IMR-90 (cell line): ENCODE results near the gene SLC66A2. TPM values are rescaled to one million over a fixed set of nuclear protein-coding genes. Genes with fewer than 3 reads are reported as not detected.

Source experiments
- ATAC-seq: fragments of 200-7000 bp; cut with Tn5 transposase; 2 replicates; pipeline ENCODE4 v1.9.1; 2020; ENCODE audit warnings: low read depth, mild to moderate bottlenecking, moderate library complexity
- BruUV-seq: library from RNA; stranded (reverse); fragments of 400-500 nt; replicated peaks from 2 replicates; lab custom pipeline; 2021; lab: Mats Ljungman, UMichigan
- CTCF ChIA-PET: fragments of 300-600 bp; formaldehyde crosslinking; extraction: SDS; loops from one replicate; lab custom pipeline; 2021; ENCODE audit warnings: antibody characterized with exemption; lab: Yijun Ruan, JAX
- POLR2A ChIA-PET: fragments of 300-600 bp; sonication (Branson Sonifier 250); formaldehyde crosslinking; loops from one replicate; lab custom pipeline; 2022; ENCODE audit warnings: antibody characterized with exemption; ENCODE audit not compliant: unreplicated experiment; lab: Charles Lee
- DNase-seq: peaks from one replicate; pipeline ENCODE4 v3.0.0; 2013
- H2AFZ ChIP-seq: replicated peaks from 2 replicates; pipeline ENCODE3; 2013; ENCODE audit warnings: low read length, mild to moderate bottlenecking; ENCODE audit not compliant: poor library complexity
- H2AK5ac ChIP-seq: 2 replicates; pipeline ENCODE4 v1.6.1; 2013; ENCODE audit warnings: low read depth, low read length, inconsistent platforms
- H2AK9ac ChIP-seq: replicated peaks from 2 replicates; pipeline ENCODE3; 2013; ENCODE audit warnings: mild to moderate bottlenecking, low read depth, low read length, moderate library complexity; ENCODE audit not compliant: poor library complexity
- H2BK120ac ChIP-seq: 2 replicates; pipeline ENCODE4 v1.6.1; 2013; ENCODE audit warnings: low read depth, low read length, inconsistent platforms
- H2BK15ac ChIP-seq: 3 replicates; pipeline ENCODE4 v1.6.1; 2013; ENCODE audit warnings: low read depth, low read length, inconsistent platforms
- H2BK20ac ChIP-seq: 2 replicates; pipeline ENCODE4 v1.6.1; 2013; ENCODE audit warnings: low read depth, mild to moderate bottlenecking, inconsistent platforms, low read length, moderate library complexity
- H2BK5ac ChIP-seq: 2 replicates; pipeline ENCODE4 v1.6.1; 2013; ENCODE audit warnings: mild to moderate bottlenecking, low read depth, low read length, inconsistent platforms; ENCODE audit not compliant: poor library complexity, severe bottlenecking
- H3K14ac ChIP-seq: replicated peaks from 2 replicates; pipeline ENCODE4 v1.6.1; 2013; ENCODE audit warnings: low read depth, low read length, inconsistent platforms
- H3K18ac ChIP-seq: 2 replicates; pipeline ENCODE4 v1.6.1; 2013; ENCODE audit warnings: low read depth, low read length, control low read depth
- H3K23ac ChIP-seq: 2 replicates; pipeline ENCODE4 v1.6.1; 2013; ENCODE audit warnings: low read depth, low read length, inconsistent platforms
- H3K27ac ChIP-seq: 2 replicates; pipeline ENCODE4 v1.5.1; 2013; ENCODE audit warnings: mild to moderate bottlenecking, control low read depth, low read length; ENCODE audit not compliant: insufficient read depth
- H3K27me3 ChIP-seq: 2 replicates; pipeline ENCODE4 v1.6.1; 2013; ENCODE audit warnings: low read length; ENCODE audit not compliant: control insufficient read depth, insufficient read depth
- H3K36me3 ChIP-seq: 2 replicates; pipeline ENCODE4 v1.6.1; 2013; ENCODE audit warnings: low read length, mixed read lengths; ENCODE audit not compliant: control insufficient read depth, insufficient read depth
- H3K4ac ChIP-seq: 2 replicates; pipeline ENCODE4 v1.6.1; 2013; ENCODE audit warnings: low read depth, low read length, inconsistent platforms
- H3K4me1 ChIP-seq: 2 replicates; pipeline ENCODE4 v1.6.1; 2013; ENCODE audit warnings: low read length, mixed read lengths; ENCODE audit not compliant: control insufficient read depth, insufficient read depth
- H3K4me2 ChIP-seq: 2 replicates; pipeline ENCODE4 v1.6.1; 2013; ENCODE audit warnings: low read depth, mild to moderate bottlenecking, control low read depth, low read length, moderate library complexity
- H3K4me3 ChIP-seq: 2 replicates; pipeline ENCODE4 v1.5.1; 2013; ENCODE audit warnings: low read depth, mild to moderate bottlenecking, control low read depth, low read length, moderate library complexity; ENCODE audit not compliant: insufficient read depth
- H3K56ac ChIP-seq: 2 replicates; pipeline ENCODE4 v1.6.1; 2013; ENCODE audit warnings: low read length, inconsistent platforms; ENCODE audit not compliant: insufficient read depth; ENCODE audit errors: extremely low read depth
- H3K79me1 ChIP-seq, 2 experiments: 2 replicates each; pipeline ENCODE4 v1.6.1; 2013; ENCODE audit warnings: low read length in 2 of 2, inconsistent platforms in 1 of 2, low read depth in 1 of 2
- H3K9ac ChIP-seq: 2 replicates; pipeline ENCODE4 v1.6.1; 2013; ENCODE audit warnings: low read depth, low read length, control low read depth
- H3K9me1 ChIP-seq: 2 replicates; pipeline ENCODE4 v1.6.1; 2013; ENCODE audit warnings: low read length, inconsistent platforms; ENCODE audit not compliant: insufficient read depth
- H3K9me3 ChIP-seq: 2 replicates; pipeline ENCODE4 v1.6.1; 2013; ENCODE audit warnings: low read length; ENCODE audit not compliant: control insufficient read depth, insufficient read depth
- H4K20me1 ChIP-seq: 2 replicates; pipeline ENCODE4 v1.6.1; 2013; ENCODE audit warnings: low read length, inconsistent platforms; ENCODE audit not compliant: insufficient read depth
- H4K5ac ChIP-seq: 2 replicates; pipeline ENCODE4 v1.6.1; 2013; ENCODE audit warnings: mild to moderate bottlenecking, low read depth, low read length, control low read depth
- H4K8ac ChIP-seq, 2 experiments: 2 replicates each; pipeline ENCODE4 v1.6.1; 2013; ENCODE audit warnings: low read depth in 2 of 2, low read length in 2 of 2, control low read depth in 1 of 2, inconsistent platforms in 1 of 2
- H4K91ac ChIP-seq: 2 replicates; pipeline ENCODE4 v1.6.1; 2013; ENCODE audit warnings: low read depth, low read length, inconsistent platforms; ENCODE audit not compliant: insufficient read depth
- WGBS, 2 experiments: methylation state at CpG; one replicate each; pipeline versions ENCODE4 v1.1.5 to v1.1.7; 2013; ENCODE audit warnings: missing lambda C conversion rate in 2 of 2; ENCODE audit not compliant: insufficient read length in 1 of 2; ENCODE audit errors: extremely low coverage in 2 of 2; 5-methylcytosine and 5-hydroxymethylcytosine counted together
- dilution Hi-C: fragments of 300-500 bp; cut with HindIII; formaldehyde crosslinking; loops from one replicate; pipeline ENCODE4 v1.14.3; 2018; ENCODE audit warnings: low sequenced_read_pairs; ENCODE audit not compliant: unreplicated experiment
- in situ Hi-C: fragments of 300-500 bp; cut with MboI; formaldehyde crosslinking; loops from 3 replicates; pipeline ENCODE4 v1.14.3; 2019; ENCODE audit warnings: low sequenced_read_pairs, inconsistent platforms, mixed read lengths
- intact Hi-C: fragments of 100-400 bp; cut with micrococcal nuclease; formaldehyde crosslinking; loops from 2 replicates; pipeline ENCODE4 v1.10.0; 2022
- polyA plus RNA-seq, 3 experiments: library from polyadenylated mRNA; depleted of rRNA; stranded (reverse); fragments of >200 nt; gene quantifications; 2 replicates each; pipeline ENCODE4 v1.2.3, GENCODE V29; 2012; ENCODE audit warnings: low replicate concordance in 1 of 3
- total RNA-seq: library from RNA; depleted of rRNA; stranded (reverse); fragments of >200 nt; gene quantifications from 2 replicates; pipeline ENCODE4 v1.2.3, GENCODE V29; 2012
- TF ChIP-seq, protein P1 (sequence below): conservative IDR thresholded peaks from 2 replicates; pipeline ENCODE4 v1.5.1; 2012; ENCODE audit warnings: mild to moderate bottlenecking, low read depth, low read length, improper control_type of control experiment

SLC66A2 gene
- total and polyA plus RNA-seq, 2 of the 4 experiments (the other 2 are of a cell fraction) = 17.6 to 23.5 TPM

DNA sequence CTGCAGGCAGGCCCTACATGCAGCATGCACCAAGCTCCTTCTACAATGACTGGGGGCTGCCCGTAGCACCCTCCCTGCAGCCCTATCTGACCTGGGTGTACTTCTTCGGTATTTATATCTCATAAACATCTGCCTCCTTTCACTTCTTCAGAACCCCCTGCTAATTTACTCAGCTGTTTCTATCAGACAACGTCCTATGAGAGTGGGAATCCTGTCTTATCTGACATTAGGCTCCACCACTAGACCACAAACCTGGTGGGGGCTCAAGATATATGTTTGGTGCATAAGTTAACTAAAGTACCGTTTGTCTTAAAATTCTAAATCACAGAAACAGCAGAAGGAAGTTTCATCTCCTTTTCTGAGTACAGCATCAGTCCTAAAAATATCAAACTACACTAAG lies 23.6 kb upstream of the SLC66A2 start:
- H2AFZ ChIP-seq = no peak overlapping the region
- H3K14ac ChIP-seq = no peak overlapping the region
- H3K79me1 ChIP-seq = peaks cover 29 to 76% of the 10 kb centered on the region in 2 experiments
- H2AK5ac ChIP-seq = no peak overlapping the region
- H3K36me3 ChIP-seq = peaks cover 38% of the 10 kb centered on the region
- POLR2A ChIA-PET = no interaction called here
- H2AK9ac ChIP-seq = no peak overlapping the region
- dilution Hi-C loops (no loop called here), in situ Hi-C loops (no loop called here), intact Hi-C loops (no loop called here)
- H2BK20ac ChIP-seq = no peak overlapping the region
- no peaks in the 10 kb centered on the region for H3K9me3 ChIP-seq
- H4K91ac ChIP-seq = no peak overlapping the region
- H3K9ac ChIP-seq = no peak overlapping the region
- no peak overlapping the region for H3K23ac ChIP-seq
- peaks cover 53% of the 10 kb centered on the region for H4K20me1 ChIP-seq
- H2BK5ac ChIP-seq = no peak overlapping the region
- no peak overlapping the region for H3K56ac ChIP-seq
- H3K4ac ChIP-seq = no peak overlapping the region
- peaks cover 2% of the 10 kb centered on the region; the same call in 1 of the 2 replicates for H3K4me1 ChIP-seq
- no TSS peak for BruUV-seq
- no peak overlapping the region for H2BK120ac ChIP-seq
- H3K18ac ChIP-seq = no peak overlapping the region
- no peak overlapping the region for H3K4me3 ChIP-seq
- peaks cover 4% of the 10 kb centered on the region; the same call in 1 of the 2 replicates for H3K9me1 ChIP-seq
- WGBS, 2 experiments = 100% methylated on average over 1 of the region's 4 CpGs; no CpG with 5 or more reads in 1 of the 2 experiments
- no peak overlapping the region for H4K8ac ChIP-seq
- H3K27ac ChIP-seq = no peak overlapping the region
- H4K5ac ChIP-seq = no peak overlapping the region
- ATAC-seq = no peak
- no peaks in the 10 kb centered on the region for H3K27me3 ChIP-seq
- TF ChIP-seq, protein P1, sequence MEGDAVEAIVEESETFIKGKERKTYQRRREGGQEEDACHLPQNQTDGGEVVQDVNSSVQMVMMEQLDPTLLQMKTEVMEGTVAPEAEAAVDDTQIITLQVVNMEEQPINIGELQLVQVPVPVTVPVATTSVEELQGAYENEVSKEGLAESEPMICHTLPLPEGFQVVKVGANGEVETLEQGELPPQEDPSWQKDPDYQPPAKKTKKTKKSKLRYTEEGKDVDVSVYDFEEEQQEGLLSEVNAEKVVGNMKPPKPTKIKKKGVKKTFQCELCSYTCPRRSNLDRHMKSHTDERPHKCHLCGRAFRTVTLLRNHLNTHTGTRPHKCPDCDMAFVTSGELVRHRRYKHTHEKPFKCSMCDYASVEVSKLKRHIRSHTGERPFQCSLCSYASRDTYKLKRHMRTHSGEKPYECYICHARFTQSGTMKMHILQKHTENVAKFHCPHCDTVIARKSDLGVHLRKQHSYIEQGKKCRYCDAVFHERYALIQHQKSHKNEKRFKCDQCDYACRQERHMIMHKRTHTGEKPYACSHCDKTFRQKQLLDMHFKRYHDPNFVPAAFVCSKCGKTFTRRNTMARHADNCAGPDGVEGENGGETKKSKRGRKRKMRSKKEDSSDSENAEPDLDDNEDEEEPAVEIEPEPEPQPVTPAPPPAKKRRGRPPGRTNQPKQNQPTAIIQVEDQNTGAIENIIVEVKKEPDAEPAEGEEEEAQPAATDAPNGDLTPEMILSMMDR = no peak
- CTCF ChIA-PET = no interaction called here
- H2BK15ac ChIP-seq = no peak overlapping the region
- no peak for DNase-seq
- H3K4me2 ChIP-seq = no peak overlapping the region
